GM11168 (cell line): ENCODE data around the gene MSI2.

Experiments used
- in situ Hi-C: fragments of 300-500 bp; cut with MboI; formaldehyde crosslinking; loops from one replicate; pipeline ENCODE4 v1.12.0; 2022; ENCODE audit warnings: low sequenced_read_pairs; ENCODE audit not compliant: unreplicated experiment

MSI2 gene

GRCh38 chr17:57423541-57423940 lies 167.2 kb downstream of the MSI2 start:
- in situ Hi-C loops, result no loop called here

- in situ Hi-C loops, result no loop called here
Measured at GRCh38 chr17:57424273-57424672, 167.9 kb downstream of the MSI2 start.

GRCh38 chr17:57424777-57425188 lies 168.5 kb downstream of the MSI2 start:
- in situ Hi-C loops, result no loop called here

GRCh38 chr17:57425431-57425830 lies 169.1 kb downstream of the MSI2 start:
- in situ Hi-C loops, result no loop called here

- in situ Hi-C loops, result no loop called here
Measured at GRCh38 chr17:57425903-57426880, 169.9 kb downstream of the MSI2 start.

GRCh38 chr17:57429966-57430365 lies 173.6 kb downstream of the MSI2 start:
- in situ Hi-C loops, result no loop called here

- in situ Hi-C loops, result no loop called here
Measured at GRCh38 chr17:57431415-57431814, 175.1 kb downstream of the MSI2 start.

- in situ Hi-C loops, result no loop called here
Measured at GRCh38 chr17:57432507-57433277, 176.4 kb downstream of the MSI2 start.

GRCh38 chr17:57433452-57433851 lies 177.1 kb downstream of the MSI2 start:
- in situ Hi-C loops, result no loop called here

- in situ Hi-C loops, result no loop called here
Measured at GRCh38 chr17:57434361-57434760, 178.0 kb downstream of the MSI2 start.

GRCh38 chr17:57436565-57436964 lies 180.2 kb downstream of the MSI2 start:
- in situ Hi-C loops, result no loop called here

GRCh38 chr17:57438066-57438731 lies 181.9 kb downstream of the MSI2 start:
- in situ Hi-C loops, result no loop called here

GRCh38 chr17:57439651-57440050 lies 183.3 kb downstream of the MSI2 start:
- in situ Hi-C loops, result no loop called here

- in situ Hi-C loops, result no loop called here
Measured at GRCh38 chr17:57440522-57441269, 184.4 kb downstream of the MSI2 start.

- in situ Hi-C loops, result no loop called here
Measured at GRCh38 chr17:57441270-57441600, 184.9 kb downstream of the MSI2 start.

GRCh38 chr17:57442401-57442823 lies 186.1 kb downstream of the MSI2 start:
- in situ Hi-C loops, result no loop called here

GRCh38 chr17:57442914-57443571 lies 186.7 kb downstream of the MSI2 start:
- in situ Hi-C loops, result no loop called here

- in situ Hi-C loops, result no loop called here
Measured at GRCh38 chr17:57443781-57444180, 187.5 kb downstream of the MSI2 start.

- in situ Hi-C loops, result no loop called here
Measured at GRCh38 chr17:57444682-57445450, 188.5 kb downstream of the MSI2 start.
